HepG2 (cell line): Measurements from ENCODE around the gene RAP1GAP2. TPM values are rescaled to one million over a fixed set of nuclear protein-coding genes. Genes with fewer than 3 reads are reported as not detected.

Experiments
- HOXA5 ChIP-seq: sonication (generic); formaldehyde crosslinking; IDR thresholded peaks from 2 replicates; pipeline ENCODE4 v1.4.0; 2020; ENCODE audit warnings: missing genetic modification reagents
- NBN ChIP-seq: fragments of 450-650 bp; conservative IDR thresholded peaks from 2 replicates; pipeline ENCODE4 v1.6.1; 2017
- NR1H2 ChIP-seq: sonication (generic); formaldehyde crosslinking; IDR thresholded peaks from 2 replicates; pipeline ENCODE4 v1.8.1; 2022; ENCODE audit warnings: low read depth, missing genetic modification reagents, borderline replicate concordance
- PRMT3 ChIP-seq: sonication (generic); formaldehyde crosslinking; IDR thresholded peaks from 2 replicates; pipeline ENCODE4 v1.8.1; 2022; ENCODE audit warnings: low read depth, mild to moderate bottlenecking, moderate library complexity, missing genetic modification reagents, borderline replicate concordance
- SAFB2 ChIP-seq: sonication (generic); formaldehyde crosslinking; IDR thresholded peaks from 2 replicates; pipeline ENCODE4 v1.5.1; 2020; ENCODE audit warnings: missing genetic modification reagents, low read depth, mild to moderate bottlenecking, borderline replicate concordance
- YY1 ChIP-seq: IDR thresholded peaks from 2 replicates; pipeline ENCODE4 v1.6.1; 2011; ENCODE audit warnings: low read length, low read depth, moderate library complexity, mild to moderate bottlenecking; ENCODE audit not compliant: insufficient read depth, insufficient replicate concordance
- ZIK1 ChIP-seq: sonication (generic); formaldehyde crosslinking; IDR thresholded peaks from 2 replicates; pipeline ENCODE4 v1.5.0; 2020; ENCODE audit warnings: mild to moderate bottlenecking, low read depth, missing genetic modification reagents, borderline replicate concordance
- ZNF792 ChIP-seq: IDR thresholded peaks from 2 replicates; pipeline ENCODE4 v1.6.1; 2016
- polyA plus RNA-seq, 8 experiments: library from polyadenylated mRNA; depleted of rRNA in 3 of 8; stranded (reverse) in 7 of 8; unstranded in 1 of 8; fragments of >200 nt; fragmentation: Illumina TruSeq in 4 of 8; extraction: Trizol in 4 of 8; gene quantifications; 2 replicates each; pipeline versions ENCODE4 v1.2.1 to v1.2.3, GENCODE V29; 2011 to 2016; ENCODE audit warnings: low read depth in 4 of 8, missing spikeins in 1 of 8, mixed read lengths in 1 of 8; ENCODE audit not compliant: insufficient read depth in 1 of 8
- total RNA-seq, 5 experiments: library from RNA; depleted of rRNA; stranded (reverse); fragments of >200 nt; fragmentation: Illumina TruSeq; extraction: Trizol; gene quantifications; 2 replicates each; pipeline ENCODE4 v1.2.3, GENCODE V29; 2016; ENCODE audit warnings: low read depth in 1 of 5
- TF ChIP-seq, protein P1 (sequence below): IDR thresholded peaks from 2 replicates; pipeline ENCODE4 v1.4.0; 2020; ENCODE audit warnings: mild to moderate bottlenecking, missing genetic modification reagents
- TF ChIP-seq, protein P2 (sequence below): sonication (generic); formaldehyde crosslinking; IDR thresholded peaks from 2 replicates; pipeline ENCODE4 v1.8.0; 2022; ENCODE audit warnings: missing genetic modification reagents, mild to moderate bottlenecking, borderline replicate concordance
- TF ChIP-seq, protein P3 (sequence below): sonication (generic); formaldehyde crosslinking; IDR thresholded peaks from 2 replicates; pipeline ENCODE4; 2020; ENCODE audit warnings: missing genetic modification reagents, mild to moderate bottlenecking, borderline replicate concordance
- TF ChIP-seq, protein P4 (sequence below): sonication (generic); formaldehyde crosslinking; IDR thresholded peaks from 2 replicates; pipeline ENCODE4 v1.8.1; 2023; ENCODE audit warnings: mild to moderate bottlenecking, missing genetic modification reagents
- TF ChIP-seq, protein P5 (sequence below): sonication (generic); formaldehyde crosslinking; IDR thresholded peaks from 2 replicates; pipeline ENCODE4 v1.5.1; 2020; ENCODE audit warnings: missing genetic modification reagents, mild to moderate bottlenecking, borderline replicate concordance

Gene RAP1GAP2
- total and polyA plus RNA-seq, 2 of the 13 experiments (the other 11 are each of a cell fraction or from before 2014, with no cell fraction given): 10.9 to 12.0 TPM

DNA sequence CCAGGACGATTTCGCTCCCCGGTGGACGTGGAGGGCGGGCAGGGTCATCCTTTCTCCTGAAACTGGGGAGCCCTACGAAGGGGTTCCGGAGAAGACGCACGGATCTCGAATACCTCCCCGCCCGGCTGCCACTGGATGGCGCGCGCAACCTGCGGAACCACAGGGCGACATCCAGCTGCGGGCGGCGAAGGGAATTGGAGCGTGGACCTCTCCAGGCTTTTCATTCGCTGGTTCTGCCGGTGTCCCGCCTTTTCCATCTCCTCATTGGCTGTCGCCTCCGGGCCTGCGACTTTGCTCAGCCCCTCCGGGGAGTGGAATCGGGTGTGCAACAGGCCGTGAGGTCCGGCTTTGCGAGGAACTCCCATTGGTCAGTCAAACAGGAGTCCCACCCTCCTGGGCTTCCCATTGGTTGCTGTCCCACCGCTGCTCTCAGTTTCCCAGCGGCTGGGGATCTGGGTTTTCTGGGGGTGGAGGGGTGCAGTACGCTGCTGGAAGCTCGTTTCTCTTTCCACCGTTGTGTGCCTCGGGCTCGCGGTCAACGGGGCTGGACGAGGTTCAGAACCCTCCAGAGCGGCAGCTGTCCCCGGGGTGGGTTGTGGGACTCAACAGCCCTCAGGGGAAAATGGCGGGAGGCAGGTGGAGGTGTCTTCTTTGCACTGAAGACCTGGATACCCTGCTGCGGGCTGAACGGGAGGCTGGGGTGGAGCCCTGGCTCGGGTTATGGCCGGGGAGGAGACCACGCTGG is 252.7 kb downstream of the RAP1GAP2 start (continued):
- TF ChIP-seq, protein P1, sequence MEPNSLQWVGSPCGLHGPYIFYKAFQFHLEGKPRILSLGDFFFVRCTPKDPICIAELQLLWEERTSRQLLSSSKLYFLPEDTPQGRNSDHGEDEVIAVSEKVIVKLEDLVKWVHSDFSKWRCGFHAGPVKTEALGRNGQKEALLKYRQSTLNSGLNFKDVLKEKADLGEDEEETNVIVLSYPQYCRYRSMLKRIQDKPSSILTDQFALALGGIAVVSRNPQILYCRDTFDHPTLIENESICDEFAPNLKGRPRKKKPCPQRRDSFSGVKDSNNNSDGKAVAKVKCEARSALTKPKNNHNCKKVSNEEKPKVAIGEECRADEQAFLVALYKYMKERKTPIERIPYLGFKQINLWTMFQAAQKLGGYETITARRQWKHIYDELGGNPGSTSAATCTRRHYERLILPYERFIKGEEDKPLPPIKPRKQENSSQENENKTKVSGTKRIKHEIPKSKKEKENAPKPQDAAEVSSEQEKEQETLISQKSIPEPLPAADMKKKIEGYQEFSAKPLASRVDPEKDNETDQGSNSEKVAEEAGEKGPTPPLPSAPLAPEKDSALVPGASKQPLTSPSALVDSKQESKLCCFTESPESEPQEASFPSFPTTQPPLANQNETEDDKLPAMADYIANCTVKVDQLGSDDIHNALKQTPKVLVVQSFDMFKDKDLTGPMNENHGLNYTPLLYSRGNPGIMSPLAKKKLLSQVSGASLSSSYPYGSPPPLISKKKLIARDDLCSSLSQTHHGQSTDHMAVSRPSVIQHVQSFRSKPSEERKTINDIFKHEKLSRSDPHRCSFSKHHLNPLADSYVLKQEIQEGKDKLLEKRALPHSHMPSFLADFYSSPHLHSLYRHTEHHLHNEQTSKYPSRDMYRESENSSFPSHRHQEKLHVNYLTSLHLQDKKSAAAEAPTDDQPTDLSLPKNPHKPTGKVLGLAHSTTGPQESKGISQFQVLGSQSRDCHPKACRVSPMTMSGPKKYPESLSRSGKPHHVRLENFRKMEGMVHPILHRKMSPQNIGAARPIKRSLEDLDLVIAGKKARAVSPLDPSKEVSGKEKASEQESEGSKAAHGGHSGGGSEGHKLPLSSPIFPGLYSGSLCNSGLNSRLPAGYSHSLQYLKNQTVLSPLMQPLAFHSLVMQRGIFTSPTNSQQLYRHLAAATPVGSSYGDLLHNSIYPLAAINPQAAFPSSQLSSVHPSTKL: no peak; the same call in 1 of the 2 replicates
- TF ChIP-seq, protein P2, sequence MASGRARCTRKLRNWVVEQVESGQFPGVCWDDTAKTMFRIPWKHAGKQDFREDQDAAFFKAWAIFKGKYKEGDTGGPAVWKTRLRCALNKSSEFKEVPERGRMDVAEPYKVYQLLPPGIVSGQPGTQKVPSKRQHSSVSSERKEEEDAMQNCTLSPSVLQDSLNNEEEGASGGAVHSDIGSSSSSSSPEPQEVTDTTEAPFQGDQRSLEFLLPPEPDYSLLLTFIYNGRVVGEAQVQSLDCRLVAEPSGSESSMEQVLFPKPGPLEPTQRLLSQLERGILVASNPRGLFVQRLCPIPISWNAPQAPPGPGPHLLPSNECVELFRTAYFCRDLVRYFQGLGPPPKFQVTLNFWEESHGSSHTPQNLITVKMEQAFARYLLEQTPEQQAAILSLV: peak; percentile 29; the same call in 1 of the 2 replicates
- no peak for TF ChIP-seq SAFB2 (CRISPR knock-in tag)
- TF ChIP-seq, protein P3, sequence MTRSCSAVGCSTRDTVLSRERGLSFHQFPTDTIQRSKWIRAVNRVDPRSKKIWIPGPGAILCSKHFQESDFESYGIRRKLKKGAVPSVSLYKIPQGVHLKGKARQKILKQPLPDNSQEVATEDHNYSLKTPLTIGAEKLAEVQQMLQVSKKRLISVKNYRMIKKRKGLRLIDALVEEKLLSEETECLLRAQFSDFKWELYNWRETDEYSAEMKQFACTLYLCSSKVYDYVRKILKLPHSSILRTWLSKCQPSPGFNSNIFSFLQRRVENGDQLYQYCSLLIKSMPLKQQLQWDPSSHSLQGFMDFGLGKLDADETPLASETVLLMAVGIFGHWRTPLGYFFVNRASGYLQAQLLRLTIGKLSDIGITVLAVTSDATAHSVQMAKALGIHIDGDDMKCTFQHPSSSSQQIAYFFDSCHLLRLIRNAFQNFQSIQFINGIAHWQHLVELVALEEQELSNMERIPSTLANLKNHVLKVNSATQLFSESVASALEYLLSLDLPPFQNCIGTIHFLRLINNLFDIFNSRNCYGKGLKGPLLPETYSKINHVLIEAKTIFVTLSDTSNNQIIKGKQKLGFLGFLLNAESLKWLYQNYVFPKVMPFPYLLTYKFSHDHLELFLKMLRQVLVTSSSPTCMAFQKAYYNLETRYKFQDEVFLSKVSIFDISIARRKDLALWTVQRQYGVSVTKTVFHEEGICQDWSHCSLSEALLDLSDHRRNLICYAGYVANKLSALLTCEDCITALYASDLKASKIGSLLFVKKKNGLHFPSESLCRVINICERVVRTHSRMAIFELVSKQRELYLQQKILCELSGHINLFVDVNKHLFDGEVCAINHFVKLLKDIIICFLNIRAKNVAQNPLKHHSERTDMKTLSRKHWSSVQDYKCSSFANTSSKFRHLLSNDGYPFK (CRISPR knock-in tag): peak; percentile 48; the same call in 1 of the 2 replicates
- TF ChIP-seq HOXA5 (CRISPR knock-in tag): no peak
- TF ChIP-seq NR1H2 (CRISPR knock-in tag): no peak
- TF ChIP-seq PRMT3 (CRISPR knock-in tag): no peak
- no peak for TF ChIP-seq ZNF792
- TF ChIP-seq NBN: no peak
- TF ChIP-seq YY1: peak; percentile 18
- TF ChIP-seq, protein P4, sequence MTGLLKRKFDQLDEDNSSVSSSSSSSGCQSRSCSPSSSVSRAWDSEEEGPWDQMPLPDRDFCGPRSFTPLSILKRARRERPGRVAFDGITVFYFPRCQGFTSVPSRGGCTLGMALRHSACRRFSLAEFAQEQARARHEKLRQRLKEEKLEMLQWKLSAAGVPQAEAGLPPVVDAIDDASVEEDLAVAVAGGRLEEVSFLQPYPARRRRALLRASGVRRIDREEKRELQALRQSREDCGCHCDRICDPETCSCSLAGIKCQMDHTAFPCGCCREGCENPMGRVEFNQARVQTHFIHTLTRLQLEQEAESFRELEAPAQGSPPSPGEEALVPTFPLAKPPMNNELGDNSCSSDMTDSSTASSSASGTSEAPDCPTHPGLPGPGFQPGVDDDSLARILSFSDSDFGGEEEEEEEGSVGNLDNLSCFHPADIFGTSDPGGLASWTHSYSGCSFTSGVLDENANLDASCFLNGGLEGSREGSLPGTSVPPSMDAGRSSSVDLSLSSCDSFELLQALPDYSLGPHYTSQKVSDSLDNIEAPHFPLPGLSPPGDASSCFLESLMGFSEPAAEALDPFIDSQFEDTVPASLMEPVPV (CRISPR knock-in tag): no peak
- TF ChIP-seq, protein P5, sequence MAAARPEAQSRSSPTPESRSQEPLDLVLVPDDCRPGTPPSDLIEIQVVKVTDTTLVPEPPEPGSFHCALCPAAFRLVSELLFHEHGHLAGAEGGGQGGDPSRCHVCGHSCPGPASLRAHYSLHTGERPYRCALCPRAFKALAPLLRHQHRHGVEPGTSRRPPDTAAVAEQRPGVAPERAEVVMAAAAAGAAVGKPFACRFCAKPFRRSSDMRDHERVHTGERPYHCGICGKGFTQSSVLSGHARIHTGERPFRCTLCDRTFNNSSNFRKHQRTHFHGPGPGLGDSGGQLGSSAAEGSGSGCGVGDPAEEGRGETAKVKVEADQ: 0 out of 2 replicates have a peak, but pooled peaks have one; percentile 30
- no peak for TF ChIP-seq ZIK1 (CRISPR knock-in tag)
